Muscle of back (tissue), 11 donors: ENCODE measurements around the gene DLAT. TPM values are rescaled to one million over a fixed set of nuclear protein-coding genes. Genes with fewer than 3 reads are reported as not detected.
A peak's percentile ranks its signal among the peaks of the same experiment; 100 is the strongest.
"Not testable (repeated sequence)": the region's sequence is repeated elsewhere in the genome, so short reads cannot be mapped to it uniquely, and the experiment has no call there.

Experiments used
- DNase-seq, 3 donors: peaks; one replicate each; pipeline versions ENCODE4 v3.0.0 to v3.0.0-alpha.2; 2013
- polyA plus RNA-seq, 10 donors: library from polyadenylated mRNA; unstranded; fragments of 120-200 nt; gene quantifications; one replicate each; pipeline ENCODE4 v1.2.1, GENCODE V29; 2013; ENCODE audit not compliant: insufficient read length in 10 of 10

Gene DLAT
- polyA plus RNA-seq, 10 donors: 34.9 to 48.9 (median 40.8) TPM

GRCh38 chr11:112044961-112045360 is 19.8 kb downstream of the DLAT start:
- no peak for DNase-seq

- not testable (repeated sequence) for DNase-seq
Observed at GRCh38 chr11:112046647-112047046, 21.4 kb downstream of the DLAT start.

GRCh38 chr11:112048256-112048655 is 23.0 kb downstream of the DLAT start:
- DNase-seq: not testable (repeated sequence)

GRCh38 chr11:112049777-112050176 is 24.6 kb downstream of the DLAT start:
- no peak for DNase-seq

GRCh38 chr11:112050721-112051120 is 25.5 kb downstream of the DLAT start:
- DNase-seq: no peak

GRCh38 chr11:112051768-112052167 is 26.6 kb downstream of the DLAT start:
- no peak for DNase-seq

- DNase-seq: no peak
Observed at GRCh38 chr11:112057170-112057569, 32.0 kb downstream of the DLAT start.

- no peak for DNase-seq
Observed at GRCh38 chr11:112058103-112058502, 32.9 kb downstream of the DLAT start.

GRCh38 chr11:112062923-112063322 is 37.7 kb downstream of the DLAT start:
- DNase-seq: no peak

- DNase-seq: peak; percentile 87 to 94 (median 88)
Observed at GRCh38 chr11:112073941-112074811, 49.0 kb downstream of the DLAT start, which contains the start of the genes NKAPD1 and PIH1D2. NKAPD1 (plus strand) TSS chr11:112074299; CDS start chr11:112075575, 1,276 bp downstream. PIH1D2 (minus strand) TSS chr11:112074017; CDS start chr11:112073174, 843 bp downstream.

- DNase-seq: no peak
Observed at GRCh38 chr11:112082729-112083128, 57.5 kb downstream of the DLAT start.

- peak in 2 of 3 donors; percentile 16 to 23 for DNase-seq
Observed at GRCh38 chr11:112085822-112086421, 60.7 kb downstream of the DLAT start.

- peak; percentile 98 for DNase-seq
Observed at GRCh38 chr11:112086422-112087191, 61.4 kb downstream of the DLAT start, which contains the start of the genes SDHD and TIMM8B. SDHD (plus strand) TSS chr11:112086873; CDS start chr11:112086908, 35 bp downstream. TIMM8B (minus strand) TSS chr11:112086756; CDS start chr11:112086723, 33 bp downstream.

GRCh38 chr11:112087212-112087611 is 62.0 kb downstream of the DLAT start:
- DNase-seq: peak in 1 of 3 donors; percentile 4

GRCh38 chr11:112095302-112095701 is 70.1 kb downstream of the DLAT start:
- DNase-seq: not testable (repeated sequence)

- no peak for DNase-seq
Observed at GRCh38 chr11:112096194-112096593, 71.0 kb downstream of the DLAT start.

GRCh38 chr11:112097734-112098528 is 72.7 kb downstream of the DLAT start:
- no peak for DNase-seq

- no peak for DNase-seq
Observed at GRCh38 chr11:112100462-112100861, 75.3 kb downstream of the DLAT start.

GRCh38 chr11:112103446-112103845 is 78.2 kb downstream of the DLAT start:
- no peak for DNase-seq

GRCh38 chr11:112106070-112106469 is 80.9 kb downstream of the DLAT start:
- no peak for DNase-seq
